Activated effector memory CD4-positive, alpha-beta T cell treated with Interleukin-2 at 50 U/mL for 16 hours (primary cell): ENCODE results near the gene MISP3.
"Not testable (repeated sequence)": the region's sequence is repeated elsewhere in the genome, so short reads cannot be mapped to it uniquely, and the experiment has no call there.

Source experiments
- DNase-seq: peaks from one replicate; pipeline ENCODE4 v3.0.0-alpha.2; 2020

The MISP3 gene

DNA sequence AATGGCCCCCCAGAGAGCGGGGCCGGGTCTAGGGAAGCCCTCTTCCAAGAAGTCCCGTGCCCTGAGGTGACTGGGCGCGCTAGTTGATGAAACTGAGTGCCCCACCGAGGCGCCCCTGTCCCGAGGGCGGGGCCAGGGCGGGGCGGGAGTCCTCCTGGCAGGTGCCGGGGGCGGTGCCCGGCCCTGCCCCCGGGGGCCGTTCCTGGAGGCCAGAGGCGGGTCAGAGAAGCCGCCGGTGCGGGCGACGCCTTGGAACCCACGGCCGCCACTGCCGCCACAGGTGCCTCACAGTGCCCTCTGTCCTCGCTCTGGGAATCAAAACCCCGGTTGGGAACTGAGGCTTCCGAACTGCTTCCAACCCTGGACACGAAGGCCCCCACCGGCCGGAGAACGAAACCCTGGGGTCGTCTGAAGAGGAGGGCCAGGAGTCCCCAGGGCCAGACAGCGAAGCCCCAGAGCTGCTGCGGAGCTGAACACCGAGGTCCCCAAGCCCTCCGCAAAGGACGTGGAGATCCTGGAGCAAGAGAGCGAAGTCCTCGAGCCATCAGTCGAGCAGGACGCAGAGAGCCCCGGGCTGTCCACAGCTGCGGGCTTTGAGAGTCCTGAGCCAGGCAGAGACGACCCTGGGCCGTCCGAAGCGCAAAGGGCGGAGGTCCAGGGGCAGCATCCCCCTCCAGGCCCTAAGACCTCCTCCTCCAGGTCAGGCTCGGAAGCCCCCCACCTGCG is at the start of gene MISP3:
Gene MISP3 (plus strand): TSS at position 252 of the 726 bp plus-strand sequence. CDS start 524 bp downstream, outside the sequence.
- DNase-seq: peak; percentile 20

DNA sequence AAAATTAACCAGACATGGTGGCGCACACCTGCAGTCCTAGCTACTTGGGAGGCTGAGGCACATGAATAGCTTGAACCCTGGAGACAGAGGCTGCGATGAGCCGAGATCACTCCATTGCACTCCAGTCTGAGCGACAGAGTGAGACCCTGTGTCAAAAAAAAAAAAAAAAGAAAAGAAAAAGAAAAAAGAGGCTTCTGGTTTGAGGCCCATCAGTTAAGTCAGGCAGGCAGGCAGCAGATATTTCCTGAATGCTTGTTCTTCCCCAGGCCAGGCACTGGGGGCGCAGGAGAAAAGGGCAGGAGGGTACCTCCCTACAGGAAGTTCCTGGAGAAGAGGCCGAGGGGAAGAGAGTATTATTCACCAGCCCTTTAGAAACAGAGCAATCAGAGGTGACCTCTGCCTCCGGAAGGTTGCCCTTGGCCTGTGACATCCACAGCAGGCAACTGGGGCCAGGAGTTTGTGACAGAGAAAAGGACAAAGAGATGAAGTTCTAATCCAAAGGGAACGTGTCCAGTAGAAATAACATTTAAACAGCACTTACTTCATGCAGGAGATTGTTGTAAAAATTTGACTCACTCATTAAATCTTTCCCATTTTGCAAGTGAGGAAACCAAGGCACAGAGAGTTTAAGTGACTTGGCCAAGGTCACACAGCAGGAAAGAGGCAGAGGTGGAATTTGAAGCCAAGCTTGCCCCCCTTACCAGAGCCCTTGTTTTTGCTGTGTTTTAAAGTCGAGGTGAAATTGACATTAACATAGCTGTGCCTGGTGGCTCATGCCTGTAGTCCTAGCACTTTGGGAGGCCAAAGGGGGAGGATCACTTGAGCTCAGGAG is 49.0 kb upstream of the MISP3 start:
- no peak for DNase-seq

DNA sequence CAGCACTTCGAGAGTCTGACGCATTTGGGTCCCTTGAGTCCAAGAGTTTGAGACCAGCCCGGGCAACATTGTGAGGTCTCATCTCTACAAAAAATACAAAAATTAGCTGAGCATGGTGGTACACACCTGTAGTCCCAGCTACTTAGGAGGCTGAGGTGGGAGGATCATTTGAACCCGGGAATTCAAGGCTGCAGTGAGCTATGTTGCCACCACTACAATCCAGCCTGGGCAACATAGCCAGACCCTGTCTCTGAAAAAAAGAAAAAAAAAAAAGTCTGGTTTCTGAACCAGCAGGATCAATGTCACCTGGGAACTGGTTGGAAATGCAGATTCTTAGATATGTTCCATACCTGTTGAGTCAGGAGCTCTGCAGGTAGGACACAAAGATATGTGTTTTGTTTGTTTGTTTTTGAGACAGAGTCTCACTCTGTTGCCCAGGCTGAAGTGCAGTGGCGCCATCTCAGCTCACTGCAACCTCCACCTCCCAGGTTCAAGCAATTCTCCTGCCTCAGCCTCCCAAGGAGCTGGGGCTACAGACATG is 45.9 kb upstream of the MISP3 start:
- not testable (repeated sequence) for DNase-seq

- no peak for DNase-seq
Observed at GRCh38 chr19:14027856-14028450, 44.6 kb upstream of the MISP3 start, which contains the start of gene RLN3. RLN3 (plus strand) TSS chr19:14028148; CDS start chr19:14028205, 57 bp downstream.

- no peak for DNase-seq
Observed at GRCh38 chr19:14028901-14029300, 43.7 kb upstream of the MISP3 start.

DNA sequence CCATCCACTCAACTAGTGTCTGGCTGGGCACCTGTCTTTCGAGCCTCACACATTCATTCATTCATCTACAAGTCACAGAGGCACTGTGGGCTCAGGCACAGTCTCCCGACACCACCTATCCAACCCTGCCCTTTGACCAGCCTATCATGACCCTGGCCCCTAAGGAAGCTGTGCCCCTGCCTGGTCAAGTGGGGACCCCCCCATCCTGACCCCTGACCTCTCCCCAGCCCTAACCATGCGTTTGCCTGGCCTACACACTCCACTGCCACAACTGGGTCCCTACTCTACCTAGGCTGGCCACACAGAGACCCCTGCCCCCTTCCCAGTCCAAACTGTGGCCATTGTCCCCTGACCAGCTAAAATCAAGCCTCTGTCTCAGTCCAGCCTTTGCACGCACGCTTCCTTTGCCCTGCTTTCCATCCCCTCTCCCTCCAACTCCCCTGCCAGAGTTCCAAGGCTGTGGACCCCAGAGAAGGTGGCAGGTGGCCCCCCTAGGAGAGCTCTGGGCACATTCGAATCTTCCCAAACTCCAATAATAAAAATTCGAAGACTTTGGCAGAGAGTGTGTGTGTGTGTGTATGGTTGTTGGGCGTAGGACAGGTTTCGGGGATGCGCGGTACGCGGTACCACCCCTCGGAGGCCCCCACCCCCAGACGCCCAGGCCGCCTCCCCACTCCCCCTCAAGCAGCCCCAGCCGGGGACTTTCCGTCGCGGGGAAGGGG is 41.4 kb upstream of the MISP3 start:
- no peak for DNase-seq

GRCh38 chr19:14031719-14032480 is 40.7 kb upstream of the MISP3 start, which contains the start of gene IL27RA:
IL27RA (plus strand) TSS chr19:14031762; CDS start chr19:14031873, 111 bp downstream.
- peak; percentile 85 for DNase-seq

DNA sequence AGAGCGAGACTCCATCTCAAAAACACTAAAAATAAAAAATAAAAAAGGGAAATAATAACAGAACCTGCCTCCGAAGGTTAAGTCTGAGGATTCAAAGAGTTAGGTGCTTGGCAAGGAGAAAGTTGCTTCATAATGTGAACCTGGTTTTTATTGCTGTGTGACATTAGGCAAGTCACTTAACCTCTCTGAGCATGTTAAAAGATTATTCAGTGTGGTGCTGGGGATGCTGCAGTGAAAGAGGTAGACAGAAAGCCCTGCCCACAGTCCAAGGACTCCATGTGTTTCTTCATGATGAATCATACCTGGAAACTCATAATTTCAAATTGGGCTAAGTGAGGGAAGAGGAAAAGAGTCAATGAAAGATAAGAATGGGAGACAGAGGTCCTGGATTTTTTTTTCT is 38.6 kb upstream of the MISP3 start:
- DNase-seq: no peak

DNA sequence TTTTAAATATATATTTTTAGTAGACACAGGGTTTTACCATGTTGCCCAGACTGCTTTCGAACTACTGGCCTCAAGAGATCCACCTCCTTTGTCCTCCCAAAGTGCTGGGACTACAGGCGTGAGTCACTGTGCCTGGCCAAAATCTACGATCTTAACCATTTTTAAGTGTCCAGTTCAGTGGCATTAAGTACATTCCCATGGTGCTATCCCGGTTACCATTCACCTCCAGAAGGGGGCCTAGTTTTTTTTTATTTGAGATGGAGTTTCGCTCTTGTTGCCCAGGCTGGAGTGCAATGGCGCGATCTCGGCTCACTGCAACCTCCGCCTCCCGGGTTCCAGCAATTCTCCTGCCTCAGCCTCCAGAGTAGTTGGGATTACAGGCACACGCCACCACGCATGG is 37.4 kb upstream of the MISP3 start:
- not testable (repeated sequence) for DNase-seq

GRCh38 chr19:14035706-14036105 is 36.9 kb upstream of the MISP3 start:
- DNase-seq: no peak

DNA sequence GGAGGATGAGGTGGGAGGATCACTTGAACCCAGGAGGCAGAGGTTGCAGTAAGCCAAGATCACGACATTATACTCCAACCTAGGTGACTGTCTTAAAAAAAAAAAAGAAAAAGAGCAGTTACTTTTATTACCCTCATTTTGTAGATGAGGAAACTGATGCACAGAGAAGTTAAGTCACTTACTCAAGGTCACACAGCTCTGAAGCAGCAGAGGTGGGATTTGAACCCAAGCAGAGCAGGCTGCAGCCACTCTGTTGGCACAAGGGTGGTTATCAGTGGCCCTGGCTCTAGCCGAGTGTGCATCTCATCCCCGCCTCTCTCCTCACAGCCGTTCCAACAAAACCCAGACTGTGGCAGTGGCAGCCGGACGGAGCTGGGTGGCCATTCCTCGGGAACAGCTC is 33.4 kb upstream of the MISP3 start:
- DNase-seq: no peak

DNA sequence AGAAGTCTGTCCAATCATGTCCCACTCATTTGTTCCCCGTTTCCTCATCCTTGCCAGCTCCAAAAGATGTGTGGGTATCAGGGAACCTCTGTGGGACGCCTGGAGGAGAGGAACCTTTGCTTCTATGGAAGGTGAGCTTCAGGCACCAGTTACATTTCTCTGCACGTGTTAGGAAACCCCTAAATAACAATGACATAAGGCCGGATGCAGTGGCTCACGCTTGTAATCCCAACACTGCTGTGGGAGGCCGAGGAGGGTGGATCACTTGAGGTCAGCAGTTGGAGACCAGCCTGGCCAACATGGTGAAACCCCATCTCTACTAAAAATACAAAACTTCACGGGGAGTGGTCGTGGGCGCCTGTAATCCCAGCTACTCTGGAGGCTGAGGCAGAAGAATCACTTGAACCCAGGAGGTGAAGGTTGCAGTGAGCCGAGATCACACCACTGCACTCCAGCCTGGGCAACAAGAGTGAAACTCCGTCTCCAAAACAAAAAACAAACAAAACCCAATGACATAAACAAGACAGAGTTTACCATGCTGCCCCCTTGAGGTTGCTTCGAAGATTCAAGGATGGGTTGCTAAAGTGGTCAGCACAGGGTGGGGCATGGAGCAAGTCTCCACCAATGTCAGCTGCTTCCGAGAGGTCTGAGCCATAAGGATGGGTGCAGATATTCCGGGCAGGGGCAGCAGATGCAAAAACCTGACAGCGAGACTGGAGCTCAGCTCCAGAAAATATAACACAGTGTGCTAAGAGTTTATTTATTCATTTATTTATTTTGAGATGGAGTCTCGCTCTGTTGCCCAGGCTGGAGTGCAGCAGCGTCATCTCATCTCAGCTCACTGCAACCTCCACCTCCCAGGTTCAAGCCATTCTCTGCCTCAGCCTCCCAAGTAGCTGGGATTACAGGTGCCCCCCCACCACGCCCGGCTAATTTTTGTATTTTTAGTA is 29.7 kb upstream of the MISP3 start:
- DNase-seq: not testable (repeated sequence)

DNA sequence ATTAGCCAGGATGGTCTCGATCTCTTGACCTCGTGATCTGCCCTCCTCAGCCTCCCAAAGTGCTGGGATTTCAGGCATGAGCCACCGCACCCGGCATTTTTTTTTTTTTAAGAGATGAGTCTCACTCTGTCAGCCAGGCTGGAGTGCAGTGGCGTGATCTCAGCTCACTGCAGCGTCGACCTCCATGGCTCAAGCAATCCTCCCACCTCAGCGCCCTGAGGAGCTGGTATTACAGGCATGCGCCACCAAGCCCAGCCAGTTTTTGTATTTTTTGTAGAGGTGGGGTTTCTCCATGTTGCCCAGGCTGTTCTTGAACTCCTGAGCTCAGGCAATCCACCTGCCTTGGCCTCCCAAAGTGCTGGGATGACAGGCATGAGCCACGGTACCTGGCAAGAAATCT is 24.7 kb upstream of the MISP3 start:
- DNase-seq: not testable (repeated sequence)

GRCh38 chr19:14048443-14049153 is 24.0 kb upstream of the MISP3 start:
- DNase-seq: peak; percentile 49

- no peak for DNase-seq
Observed at GRCh38 chr19:14050512-14050911, 22.1 kb upstream of the MISP3 start.

- not testable (repeated sequence) for DNase-seq
Observed at GRCh38 chr19:14050961-14051360, 21.6 kb upstream of the MISP3 start.

- DNase-seq: no peak
Observed at GRCh38 chr19:14051980-14052379, 20.6 kb upstream of the MISP3 start.

DNA sequence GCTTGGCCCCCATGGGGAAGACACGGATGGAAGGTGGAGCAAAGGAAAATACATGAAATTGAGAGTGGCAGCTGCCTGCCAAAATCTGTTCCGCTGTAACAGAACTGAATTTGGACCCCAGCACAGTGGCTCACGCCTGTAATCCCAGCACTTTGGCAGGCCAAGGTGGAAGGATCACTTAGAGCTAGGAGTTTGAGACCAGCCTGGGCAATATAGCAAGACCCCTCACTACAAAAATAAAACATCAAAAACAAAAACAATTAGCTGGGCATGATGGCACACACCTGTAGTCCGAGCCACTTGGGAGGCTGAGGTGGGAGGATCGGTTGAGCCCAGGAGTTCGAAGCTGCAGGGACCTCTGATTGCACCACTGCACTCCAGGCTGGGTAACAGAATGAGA is 20.1 kb upstream of the MISP3 start:
- DNase-seq: no peak

- no peak for DNase-seq
Observed at GRCh38 chr19:14053032-14053431, 19.6 kb upstream of the MISP3 start.

DNA sequence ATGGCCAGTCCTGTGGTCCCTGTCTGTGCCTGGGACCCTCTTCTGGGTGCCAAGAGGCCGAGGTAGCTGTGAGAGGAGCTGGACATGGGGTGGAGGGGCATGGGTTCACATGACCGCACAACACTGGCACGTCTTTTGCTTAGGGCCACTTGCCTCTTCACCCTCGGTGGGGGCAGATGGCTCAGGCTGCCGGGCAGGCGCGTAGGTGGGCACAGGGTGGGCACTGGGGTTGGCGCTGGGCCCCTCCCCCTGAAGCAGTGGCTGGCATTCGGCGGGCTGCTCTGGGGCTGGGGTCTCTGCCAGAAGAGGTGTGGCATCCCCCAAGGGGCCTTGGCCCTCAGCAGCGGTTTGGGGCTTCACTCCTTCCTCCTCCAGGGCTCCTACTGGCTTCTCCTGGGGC is 19.1 kb upstream of the MISP3 start:
- no peak for DNase-seq
